GM19468 (cell line): ENCODE measurements around the gene FGF14.
"Not testable (repeated sequence)": the region's sequence is repeated elsewhere in the genome, so short reads cannot be mapped to it uniquely, and the experiment has no call there.

Experiments
- ATAC-seq: cut with Tn5 transposase; IDR thresholded peaks from one replicate; pipeline ENCODE4 v1.9.1; 2021; ENCODE audit warnings: mild to moderate bottlenecking, moderate library complexity, moderate number of reproducible peaks; ENCODE audit not compliant: unreplicated experiment; ENCODE audit errors: extremely low read depth

The FGF14 gene

GRCh38 chr13:102012299-102013293, 389.3 kb downstream of the FGF14 start:
- no peak for ATAC-seq

GRCh38 chr13:102011455-102011854, 390.4 kb downstream of the FGF14 start:
- not testable (repeated sequence) for ATAC-seq

- no peak for ATAC-seq
Observed at GRCh38 chr13:102003848-102004570, 397.8 kb downstream of the FGF14 start.

- ATAC-seq, result no peak
Observed at GRCh38 chr13:102002287-102002686, 399.6 kb downstream of the FGF14 start.

- no peak for ATAC-seq
Observed at GRCh38 chr13:102000764-102001163, 401.1 kb downstream of the FGF14 start.

GRCh38 chr13:101998129-101998528, 403.7 kb downstream of the FGF14 start:
- ATAC-seq, result no peak

GRCh38 chr13:101996954-101997353, 404.9 kb downstream of the FGF14 start:
- ATAC-seq, result no peak

GRCh38 chr13:101989798-101990350, 412.0 kb downstream of the FGF14 start:
- ATAC-seq, result no peak

- no peak for ATAC-seq
Observed at GRCh38 chr13:101988140-101988539, 413.7 kb downstream of the FGF14 start.

GRCh38 chr13:101986316-101986715, 415.5 kb downstream of the FGF14 start:
- ATAC-seq, result no peak

- ATAC-seq, result no peak
Observed at GRCh38 chr13:101985321-101985720, 416.5 kb downstream of the FGF14 start.

- no peak for ATAC-seq
Observed at GRCh38 chr13:101982903-101983302, 418.9 kb downstream of the FGF14 start.

- no peak for ATAC-seq
Observed at GRCh38 chr13:101979825-101980224, 422.0 kb downstream of the FGF14 start.

GRCh38 chr13:101978552-101979315, 423.1 kb downstream of the FGF14 start:
- no peak for ATAC-seq

GRCh38 chr13:101977475-101977874, 424.4 kb downstream of the FGF14 start:
- no peak for ATAC-seq

- no peak for ATAC-seq
Observed at GRCh38 chr13:101972191-101972590, 429.7 kb downstream of the FGF14 start.

- ATAC-seq, result no peak
Observed at GRCh38 chr13:101970341-101970740, 431.5 kb downstream of the FGF14 start.

GRCh38 chr13:101967781-101968180, 434.1 kb downstream of the FGF14 start:
- no peak for ATAC-seq

- ATAC-seq, result no peak
Observed at GRCh38 chr13:101967216-101967615, 434.6 kb downstream of the FGF14 start.

- ATAC-seq, result no peak
Observed at GRCh38 chr13:101965096-101965495, 436.8 kb downstream of the FGF14 start.
